GM19193 (cell line): ENCODE data around the gene RASA1.

Experiments used
- POLR2A ChIP-seq: IDR thresholded peaks from 4 replicates; pipeline ENCODE4 v1.6.1; 2011; ENCODE audit not compliant: insufficient read depth, insufficient read length; ENCODE audit errors: extremely low read depth

The RASA1 gene

DNA sequence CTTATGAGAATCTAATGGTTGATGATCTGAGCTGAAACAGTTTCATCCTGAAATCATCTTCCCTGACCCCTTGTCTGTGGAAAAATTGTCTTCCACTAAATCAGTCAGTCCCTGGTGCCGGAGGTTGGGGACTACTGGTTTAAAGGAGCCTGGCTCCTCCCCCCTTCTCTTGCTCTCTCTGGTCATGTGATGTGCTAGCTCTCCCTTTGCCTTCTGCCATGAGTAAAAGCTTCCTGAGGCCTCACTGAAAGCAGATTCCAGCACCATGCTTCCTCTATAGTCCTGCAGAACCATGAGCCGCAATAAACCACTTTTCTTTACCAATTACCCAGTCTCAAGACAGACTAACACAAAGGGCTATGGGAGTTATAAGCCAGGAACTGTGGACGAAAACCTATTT, 54.7 kb downstream of the RASA1 start:
- no peak for TF ChIP-seq POLR2A

DNA sequence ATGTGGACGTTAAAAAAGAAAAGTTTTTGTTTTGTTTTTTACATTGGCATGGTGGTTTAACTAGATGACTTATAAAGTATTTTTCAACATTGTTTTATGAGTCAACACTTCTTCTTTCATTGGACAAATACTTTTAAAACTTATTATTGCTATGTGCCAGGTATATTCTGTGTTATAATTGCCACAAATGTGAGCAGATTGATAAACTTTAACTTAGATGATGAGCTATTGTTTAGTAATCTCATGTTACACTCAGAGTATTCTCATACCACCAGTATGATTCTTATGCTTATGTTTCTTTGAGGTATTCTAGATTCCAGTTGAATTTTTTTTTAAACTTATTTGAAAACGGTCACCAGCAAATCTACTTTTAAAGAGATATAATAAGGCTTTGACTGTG, 60.3 kb downstream of the RASA1 start:
- TF ChIP-seq POLR2A = no peak

GRCh38 chr5:87329114-87329513, 61.4 kb downstream of the RASA1 start:
- no peak for TF ChIP-seq POLR2A

- TF ChIP-seq POLR2A = no peak
Measured at GRCh38 chr5:87339986-87340385, 72.3 kb downstream of the RASA1 start.

- TF ChIP-seq POLR2A = no peak
Measured at GRCh38 chr5:87340716-87341115, 73.0 kb downstream of the RASA1 start.

DNA sequence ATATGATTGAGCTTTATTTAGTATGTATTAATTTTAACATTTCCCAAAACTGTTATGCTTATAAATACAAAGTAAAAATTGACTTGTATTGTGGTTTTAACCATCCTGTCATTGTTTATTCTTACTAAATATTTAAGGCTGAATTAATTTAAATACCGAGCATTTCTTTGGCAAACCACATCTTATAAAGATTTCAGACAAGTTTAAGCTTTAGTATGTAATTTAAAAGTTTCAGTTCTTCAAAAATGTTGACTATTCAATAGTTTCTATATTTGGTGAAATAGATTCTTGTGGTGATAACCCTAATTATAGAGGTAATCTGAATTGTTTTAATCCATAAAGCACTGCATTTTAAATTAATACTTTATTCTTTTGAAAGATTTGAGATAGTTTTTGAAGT, 79.6 kb downstream of the RASA1 start:
- TF ChIP-seq POLR2A = no peak

DNA sequence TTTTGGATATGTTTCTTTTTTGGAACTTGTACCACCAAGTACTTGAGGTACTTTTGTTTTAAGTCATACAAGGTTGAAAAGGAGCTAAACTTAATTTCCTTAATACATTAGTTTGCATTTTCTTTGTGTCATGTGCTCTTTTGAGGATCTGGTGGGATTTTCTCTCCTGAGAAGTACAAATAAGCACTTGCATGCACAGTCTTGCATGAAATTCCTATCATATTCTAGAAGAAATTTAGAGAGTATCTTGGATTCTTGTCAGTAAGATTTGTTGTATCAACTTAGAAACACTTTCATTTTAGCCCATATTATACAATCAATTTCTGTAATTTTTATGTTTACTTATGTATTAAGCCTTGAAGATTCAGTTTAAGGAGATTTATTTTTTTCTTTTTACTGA, 80.2 kb downstream of the RASA1 start:
- no peak for TF ChIP-seq POLR2A

GRCh38 chr5:87354496-87354895, 86.8 kb downstream of the RASA1 start:
- no peak for TF ChIP-seq POLR2A

GRCh38 chr5:87359106-87359505, 91.4 kb downstream of the RASA1 start:
- TF ChIP-seq POLR2A = no peak

DNA sequence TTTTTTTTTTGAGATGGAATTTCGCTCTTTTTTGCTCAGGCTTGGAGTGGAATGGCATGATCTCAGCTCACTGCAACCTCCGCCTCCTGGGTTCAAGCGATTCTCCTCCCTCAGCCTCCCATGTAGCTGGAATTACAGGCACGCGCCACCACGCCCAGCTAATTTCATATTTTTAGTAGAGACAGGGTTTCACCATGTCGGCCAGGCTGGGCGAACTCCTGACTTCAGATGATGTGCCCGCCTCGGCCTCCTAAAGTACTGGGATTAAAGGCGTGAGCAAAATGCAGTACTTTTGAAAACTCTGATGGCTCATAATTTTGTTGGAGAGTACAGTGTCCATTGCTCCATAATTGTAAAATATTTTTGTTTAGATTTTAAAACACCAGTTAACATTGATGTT, 92.4 kb downstream of the RASA1 start:
- no peak for TF ChIP-seq POLR2A

DNA sequence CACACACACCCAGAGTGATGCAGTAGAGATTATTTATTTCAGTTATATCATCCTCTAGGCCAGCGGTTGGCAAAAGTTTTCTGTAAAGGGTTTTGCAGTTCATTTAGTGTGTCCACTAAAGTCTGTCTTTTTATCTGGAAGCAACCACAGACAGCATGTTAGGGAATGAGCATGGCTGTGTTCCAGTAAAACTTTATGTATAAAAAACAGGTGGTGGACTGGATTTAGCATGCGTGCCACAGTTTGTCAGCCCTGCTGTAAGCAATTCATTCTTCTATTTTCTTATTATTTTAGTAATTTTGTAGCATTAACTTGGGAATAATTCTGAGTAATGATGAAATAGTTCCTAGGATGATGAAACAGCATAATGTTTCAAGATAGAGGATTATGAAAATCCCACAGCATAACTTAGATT, 93.4 kb downstream of the RASA1 start:
- TF ChIP-seq POLR2A = no peak

GRCh38 chr5:87361536-87362213, 94.0 kb downstream of the RASA1 start:
- TF ChIP-seq POLR2A = no peak

DNA sequence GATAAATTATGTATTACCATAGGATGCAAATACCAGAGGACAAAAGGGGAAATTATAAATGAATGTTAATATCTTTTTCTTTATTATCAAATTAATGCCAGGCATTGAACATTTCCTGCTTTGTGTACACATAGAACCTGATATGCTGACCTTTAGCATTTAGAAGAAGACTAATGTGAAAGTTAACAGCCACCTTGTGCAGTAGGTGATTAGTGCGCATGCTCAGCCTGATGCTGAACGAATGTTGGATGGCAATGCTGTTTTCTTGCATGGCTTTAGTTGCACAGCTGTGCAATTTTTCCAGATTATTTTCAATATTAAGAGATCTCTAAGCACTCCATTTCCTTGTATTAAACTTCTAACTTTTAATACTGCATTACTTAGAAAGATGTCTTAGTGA, 99.6 kb downstream of the RASA1 start:
- no peak for TF ChIP-seq POLR2A

- TF ChIP-seq POLR2A = no peak
Measured at GRCh38 chr5:87368601-87369000, 100.9 kb downstream of the RASA1 start.

DNA sequence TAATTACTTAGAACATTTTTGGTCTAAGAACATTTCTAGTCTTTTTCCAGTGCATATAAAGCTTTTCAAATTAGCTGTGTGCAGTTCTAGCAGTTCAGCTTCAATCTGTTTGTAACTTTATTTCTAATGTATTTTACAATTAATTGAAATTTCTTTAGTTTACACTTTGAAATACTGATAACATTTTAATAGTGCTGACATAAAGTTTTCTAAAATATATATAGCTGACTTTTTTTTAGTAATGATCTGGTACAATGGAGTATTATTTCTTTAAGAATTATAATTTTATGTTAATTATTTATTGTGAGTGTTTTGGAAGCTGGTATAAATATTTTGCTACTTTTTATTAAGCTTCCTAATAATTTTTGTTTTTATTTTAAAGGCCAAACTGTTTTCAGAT, 101.7 kb downstream of the RASA1 start:
- no peak for TF ChIP-seq POLR2A

GRCh38 chr5:87372705-87373104, 105.0 kb downstream of the RASA1 start:
- no peak for TF ChIP-seq POLR2A

DNA sequence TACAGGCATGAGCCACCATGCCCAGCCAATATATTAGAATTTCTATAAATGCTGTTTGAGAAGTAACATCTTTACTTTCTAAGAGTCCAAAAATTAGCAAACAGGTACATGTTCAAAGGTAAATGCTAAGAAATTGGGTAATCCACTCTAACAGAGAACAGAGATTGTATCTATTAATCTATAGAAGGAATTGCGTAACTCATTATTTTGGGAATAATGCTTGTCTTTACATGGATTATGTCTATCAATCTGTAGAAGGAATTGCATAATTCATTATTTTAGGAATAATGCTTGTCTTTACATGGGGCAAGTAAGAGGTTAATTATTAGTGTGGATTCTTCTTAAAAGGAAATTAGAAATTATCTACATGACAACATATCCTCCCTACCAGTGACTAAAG, 114.5 kb downstream of the RASA1 start:
- no peak for TF ChIP-seq POLR2A
